ENCODE results near the gene SMAD5.

SMAD5 gene

DNA sequence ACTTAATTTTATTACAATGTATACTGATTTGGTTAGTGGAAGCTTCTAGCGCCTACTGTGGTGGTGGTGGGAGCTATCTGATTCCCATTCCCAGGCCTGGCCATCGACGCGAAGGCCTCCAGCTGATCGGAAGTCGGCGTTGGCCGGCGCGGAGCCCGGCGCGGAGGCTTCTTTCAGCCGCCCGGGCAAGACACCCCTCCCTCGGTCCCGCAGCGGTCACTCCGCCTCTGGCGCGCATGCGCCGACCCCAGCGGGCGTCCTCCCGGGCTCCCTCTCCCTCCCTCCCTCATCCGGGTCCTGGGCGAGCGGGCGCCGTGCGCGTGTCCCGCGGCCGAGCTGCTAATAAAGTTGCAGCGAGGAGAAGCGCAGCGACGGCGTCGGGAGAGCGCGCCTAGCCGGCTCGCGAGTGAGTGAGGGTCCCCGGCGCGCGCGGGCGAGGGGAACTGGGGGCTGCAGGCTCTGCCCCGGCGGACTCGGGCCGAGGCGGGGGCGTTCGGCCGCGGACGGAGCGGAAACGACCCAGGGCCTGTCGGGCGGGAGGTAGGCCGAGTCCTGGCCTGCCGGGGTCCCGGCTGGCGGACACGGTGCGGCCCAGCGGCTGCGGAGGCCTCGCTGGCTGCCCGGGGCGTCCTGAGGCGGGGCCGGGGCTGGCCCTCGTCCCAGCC lies at the start of gene SMAD5:
Gene SMAD5, plus strand, starts transcription at position 289 of the 665 bp plus-strand sequence. CDS start 20,916 bp downstream, outside the sequence.
- H3K27ac Mint-ChIP-seq, result peak within 1 kb of the TSS; percentile 73
- peak within 1 kb of the TSS; percentile 89 for H3K4me3 Mint-ChIP-seq
- H3K27me3 Mint-ChIP-seq (ENCODE audit: low read depth), result peaks cover 45% of the 10 kb centered on the region
- H3K9me3 Mint-ChIP-seq, result no peaks in the 10 kb centered on the region
- H3K4me1 Mint-ChIP-seq (ENCODE audit: low read depth), result peaks cover 15% of the 10 kb centered on the region
- H3K36me3 Mint-ChIP-seq (ENCODE audit: low read depth), result no peaks in the 10 kb centered on the region

DNA sequence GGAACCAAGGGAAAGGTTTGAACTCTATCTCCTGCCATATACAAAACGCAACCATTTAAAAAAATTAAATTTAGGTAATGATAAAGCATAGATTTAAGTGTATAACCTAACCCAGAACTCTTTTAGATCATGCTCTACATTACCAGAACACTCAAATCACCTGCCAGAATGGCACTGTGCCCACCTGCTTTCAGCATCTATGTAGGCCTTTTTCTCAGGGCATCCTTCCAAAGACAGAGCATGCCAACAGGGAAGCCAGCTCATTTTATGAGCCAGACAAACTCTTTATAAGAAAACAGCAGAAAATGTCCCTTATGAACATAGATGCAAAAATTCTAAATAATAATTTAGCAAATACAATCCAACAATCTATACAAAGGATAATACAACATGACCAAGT lies 47.9 kb upstream of the SMAD5 start:
- H3K4me3 Mint-ChIP-seq, result no peak overlapping the region
- H3K27ac Mint-ChIP-seq, result no peak overlapping the region
- no peaks in the 10 kb centered on the region for H3K36me3 Mint-ChIP-seq (ENCODE audit: low read depth)
- H3K27me3 Mint-ChIP-seq (ENCODE audit: low read depth), result peaks cover 12% of the 10 kb centered on the region
- peaks cover 11% of the 10 kb centered on the region for H3K4me1 Mint-ChIP-seq (ENCODE audit: low read depth)
- H3K9me3 Mint-ChIP-seq, result no peaks in the 10 kb centered on the region

DNA sequence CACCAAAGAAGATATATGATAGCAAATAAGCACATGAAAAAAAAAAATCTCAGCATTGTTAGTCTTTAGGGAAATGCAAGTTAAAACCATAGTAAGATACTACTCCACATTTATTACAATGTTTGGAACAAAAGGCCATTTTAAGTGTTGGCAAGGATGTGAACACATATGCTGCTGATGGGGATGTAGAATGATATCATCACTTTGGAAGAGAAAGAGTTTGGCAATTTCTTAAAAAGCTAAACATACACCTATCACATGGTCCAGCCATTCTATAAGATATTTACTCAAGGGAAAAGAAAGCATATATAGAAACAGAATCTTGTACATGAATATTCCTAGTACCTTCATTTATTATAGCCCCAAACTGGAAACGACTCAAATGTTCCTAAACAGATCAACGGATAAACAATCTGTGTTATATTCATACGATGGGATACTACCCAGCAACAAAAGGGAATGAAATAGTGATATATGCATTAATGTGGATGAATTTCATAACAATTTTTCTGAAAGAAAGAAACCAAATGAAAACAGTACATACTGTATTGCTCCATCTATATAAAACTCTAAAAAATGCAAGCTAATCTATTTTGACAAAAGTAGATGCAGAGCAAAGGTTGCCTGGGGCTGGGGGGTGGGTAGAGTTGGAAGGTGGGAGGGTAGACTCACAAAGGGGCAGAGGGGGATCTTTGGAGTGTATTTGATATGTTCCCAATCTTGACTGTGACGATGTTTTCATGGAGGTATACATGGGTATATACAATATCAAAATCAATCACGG lies 45.7 kb upstream of the SMAD5 start:
- Mint-ChIP-seq H3K36me3 (ENCODE audit: low read depth) (no peaks in the 10 kb centered on the region), H3K4me3 (no peak overlapping the region), H3K27me3 (ENCODE audit: low read depth) (peaks cover 12% of the 10 kb centered on the region), H3K9me3 (no peaks in the 10 kb centered on the region), H3K4me1 (ENCODE audit: low read depth) (no peaks in the 10 kb centered on the region), H3K27ac (no peak overlapping the region)

DNA sequence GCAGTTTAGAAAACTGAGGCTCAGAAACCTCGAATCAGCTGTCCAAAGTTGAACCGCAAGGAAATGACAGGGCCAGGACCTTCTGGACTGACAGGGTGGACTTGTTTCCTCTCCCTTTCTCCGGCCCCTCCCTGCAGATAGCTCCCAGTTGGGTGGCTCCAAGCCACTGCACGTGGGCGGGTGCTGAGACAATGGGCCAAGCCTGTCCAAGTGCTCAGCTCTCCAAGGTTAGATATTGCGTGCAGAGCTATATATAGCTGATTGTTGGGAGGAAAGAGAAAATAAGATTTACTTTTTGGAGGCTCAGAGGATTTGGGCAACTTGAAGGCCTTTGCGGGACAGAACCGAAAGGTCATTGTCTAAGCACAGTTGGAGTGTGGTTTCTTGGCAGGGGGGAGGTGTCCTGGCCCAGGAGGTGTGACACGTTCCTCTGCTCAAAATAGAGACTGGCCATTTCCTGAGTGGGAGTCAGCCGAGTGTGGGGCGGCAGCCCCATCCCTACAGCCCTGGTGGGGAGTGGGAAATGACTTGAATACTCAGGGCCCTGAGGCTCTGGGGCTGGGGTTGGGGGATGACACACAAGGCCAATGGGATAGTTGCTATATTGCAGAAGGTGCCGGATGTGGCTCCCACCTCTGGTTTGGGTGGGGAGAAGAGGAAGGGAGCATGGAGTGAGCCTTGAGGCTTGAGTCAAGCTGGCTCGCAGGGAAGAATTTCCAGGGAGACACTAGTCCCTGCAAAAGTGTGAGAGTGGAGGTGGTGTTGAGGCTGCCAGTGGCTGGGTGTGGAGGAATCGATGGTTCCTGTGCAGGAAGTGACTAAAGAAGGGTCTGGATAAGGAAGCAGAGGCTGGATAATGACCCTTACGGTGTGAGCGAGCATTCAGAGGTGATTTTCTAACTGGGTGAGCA lies 44.4 kb upstream of the SMAD5 start:
- Mint-ChIP-seq H3K4me3 (no peak overlapping the region), H3K27me3 (ENCODE audit: low read depth) (peaks cover 16% of the 10 kb centered on the region), H3K36me3 (ENCODE audit: low read depth) (no peaks in the 10 kb centered on the region), H3K9me3 (no peaks in the 10 kb centered on the region), H3K4me1 (ENCODE audit: low read depth) (no peaks in the 10 kb centered on the region), H3K27ac (no peak overlapping the region)

DNA sequence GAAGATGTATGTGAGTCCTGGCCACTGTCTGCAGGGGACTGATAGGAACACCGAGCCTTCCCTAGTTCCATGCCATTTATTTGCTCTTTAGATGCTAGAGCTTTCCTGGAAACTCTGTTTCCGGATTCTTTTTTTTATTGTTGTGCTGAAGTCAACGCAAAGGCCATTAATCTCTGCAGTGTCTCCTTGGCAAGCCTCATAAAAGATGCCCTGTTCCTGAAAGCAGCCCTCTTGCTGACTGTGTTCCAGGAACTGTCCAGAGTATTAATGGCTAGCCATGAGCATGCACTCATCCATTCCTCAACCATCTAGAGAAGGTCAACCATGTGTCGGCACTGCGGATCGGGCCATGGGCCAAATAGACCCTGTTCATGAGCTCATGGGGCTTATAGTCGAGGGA lies 42.9 kb upstream of the SMAD5 start:
- Mint-ChIP-seq H3K36me3 (ENCODE audit: low read depth) (no peaks in the 10 kb centered on the region), H3K27ac (no peak overlapping the region), H3K4me3 (no peak overlapping the region), H3K9me3 (no peaks in the 10 kb centered on the region), H3K27me3 (ENCODE audit: low read depth) (peaks cover 25% of the 10 kb centered on the region), H3K4me1 (ENCODE audit: low read depth) (no peaks in the 10 kb centered on the region)

DNA sequence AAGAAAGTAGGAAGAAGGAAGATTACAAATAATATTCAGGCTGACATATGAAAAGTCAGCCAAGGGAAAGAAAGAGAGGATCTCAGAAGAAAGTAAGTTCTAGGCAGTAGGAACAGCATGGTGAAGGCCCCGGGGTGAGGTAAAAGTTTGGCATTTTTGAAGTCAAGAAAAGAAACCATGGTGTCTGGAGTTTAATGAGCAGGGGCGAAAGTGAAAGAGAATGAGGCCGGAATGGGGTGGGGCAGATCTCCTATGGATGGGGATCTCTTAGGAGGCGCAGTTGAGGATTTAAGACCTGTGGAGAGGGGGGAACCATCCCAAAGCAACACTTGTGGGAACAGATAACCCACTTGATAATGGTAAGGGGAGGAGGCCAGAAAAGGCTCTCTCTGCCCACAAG lies 42.3 kb upstream of the SMAD5 start:
- Mint-ChIP-seq H3K36me3 (ENCODE audit: low read depth) (no peaks in the 10 kb centered on the region), H3K27me3 (ENCODE audit: low read depth) (peaks cover 28% of the 10 kb centered on the region)

DNA sequence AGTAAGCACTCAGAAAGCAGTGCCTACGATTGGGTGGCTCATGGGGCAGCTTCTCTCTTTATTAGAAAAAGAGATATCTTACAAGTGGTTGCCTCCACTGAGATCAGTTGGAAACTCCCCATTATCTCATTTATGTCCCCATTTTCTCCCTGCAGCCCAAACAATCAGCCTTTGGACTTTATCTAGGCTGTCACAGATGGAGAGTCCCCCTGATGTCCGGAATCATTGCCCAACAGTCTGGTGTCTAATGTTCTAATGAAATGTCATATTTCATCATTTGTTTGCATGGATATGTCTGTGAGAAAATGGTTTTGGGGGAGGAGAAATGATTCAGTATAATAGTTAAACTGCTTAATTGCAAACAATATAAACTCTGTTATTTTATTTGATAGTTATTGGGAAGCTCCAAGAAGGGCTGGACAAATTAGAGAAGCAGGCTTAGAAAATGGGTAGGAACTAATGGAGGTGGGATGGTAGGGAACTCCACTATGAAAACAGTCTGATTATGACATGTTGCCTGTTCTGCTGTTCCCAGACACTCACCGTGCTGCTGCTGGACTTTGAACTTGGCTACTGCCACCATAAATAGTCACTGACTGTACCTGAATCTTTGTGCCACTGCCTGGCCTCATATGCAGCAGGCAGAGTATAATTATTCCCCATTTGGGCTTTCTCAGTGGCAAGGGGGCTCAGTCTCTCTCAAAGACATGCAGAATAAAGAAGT lies 38.3 kb upstream of the SMAD5 start:
- Mint-ChIP-seq H3K27me3 (ENCODE audit: low read depth) (peaks cover 34% of the 10 kb centered on the region), H3K4me1 (ENCODE audit: low read depth) (no peaks in the 10 kb centered on the region), H3K9me3 (no peaks in the 10 kb centered on the region), H3K36me3 (ENCODE audit: low read depth) (no peaks in the 10 kb centered on the region), H3K27ac (no peak overlapping the region), H3K4me3 (no peak overlapping the region)

More for the DNA sequence above, 42.3 kb upstream of the SMAD5 start:
- Mint-ChIP-seq H3K9me3 (no peaks in the 10 kb centered on the region), H3K4me1 (ENCODE audit: low read depth) (no peaks in the 10 kb centered on the region), H3K4me3 (no peak overlapping the region), H3K27ac (no peak overlapping the region)

DNA sequence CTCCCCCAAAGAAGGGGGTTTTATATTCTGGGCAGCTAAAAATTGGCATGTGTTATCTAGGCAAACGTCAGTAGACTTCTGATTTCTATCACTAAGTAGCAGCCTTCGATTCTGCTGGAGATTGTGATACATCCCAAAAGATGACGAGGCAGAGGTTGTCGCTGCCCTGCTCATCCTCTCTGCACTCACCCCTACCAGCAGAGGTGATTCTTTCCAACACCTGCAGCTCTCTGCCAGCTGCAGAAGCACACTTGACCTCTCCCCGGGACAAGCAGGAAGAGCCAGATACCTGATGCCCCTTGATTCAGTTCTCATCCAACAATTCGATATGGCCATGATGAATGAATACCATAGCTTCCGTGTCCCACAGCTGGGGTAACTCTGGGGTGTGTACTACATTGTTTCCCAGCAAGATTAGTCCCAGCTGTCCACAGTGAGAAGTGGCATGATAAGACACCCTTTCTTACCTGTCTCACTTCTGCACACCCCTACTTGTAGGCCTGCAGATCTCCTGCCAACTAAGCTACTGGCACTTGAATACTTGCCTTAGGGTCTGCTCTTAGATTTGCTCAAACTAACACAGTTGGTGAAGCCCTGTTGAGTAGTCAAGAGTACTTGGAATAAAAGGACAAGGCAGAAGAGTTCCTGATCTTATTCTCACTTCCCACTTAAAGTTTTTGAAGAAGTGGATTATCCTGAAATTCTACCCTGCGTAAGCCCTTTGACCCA lies 37.6 kb upstream of the SMAD5 start:
- no peaks in the 10 kb centered on the region for H3K36me3 Mint-ChIP-seq (ENCODE audit: low read depth)
- no peak overlapping the region for H3K4me3 Mint-ChIP-seq
- H3K27ac Mint-ChIP-seq, result no peak overlapping the region
- no peaks in the 10 kb centered on the region for H3K4me1 Mint-ChIP-seq (ENCODE audit: low read depth)
- peaks cover 37% of the 10 kb centered on the region for H3K27me3 Mint-ChIP-seq (ENCODE audit: low read depth)
- no peaks in the 10 kb centered on the region for H3K9me3 Mint-ChIP-seq

DNA sequence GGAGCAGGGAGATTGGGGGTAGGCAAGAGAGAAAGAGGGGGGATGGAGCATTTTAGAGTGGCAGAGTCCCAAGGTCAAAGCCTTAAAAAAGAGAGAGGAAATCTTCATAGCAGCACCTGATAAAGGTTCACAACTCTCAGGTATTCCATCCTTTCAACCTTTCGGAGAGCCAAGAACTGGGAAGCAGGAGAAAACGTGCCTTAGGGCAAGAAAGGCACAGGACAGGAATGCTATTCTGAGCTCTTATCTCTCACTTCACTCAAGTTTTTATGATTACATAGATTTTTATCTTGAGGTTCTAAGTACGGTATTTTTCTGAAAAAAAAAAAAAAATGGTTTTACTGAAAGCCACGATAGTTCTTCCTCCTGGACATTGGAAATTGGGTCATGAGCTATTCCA lies 34.5 kb upstream of the SMAD5 start:
- Mint-ChIP-seq H3K4me1 (ENCODE audit: low read depth) (no peaks in the 10 kb centered on the region), H3K4me3 (no peak overlapping the region), H3K27me3 (ENCODE audit: low read depth) (peaks cover 40% of the 10 kb centered on the region), H3K27ac (no peak overlapping the region), H3K9me3 (no peaks in the 10 kb centered on the region), H3K36me3 (ENCODE audit: low read depth) (no peaks in the 10 kb centered on the region)

DNA sequence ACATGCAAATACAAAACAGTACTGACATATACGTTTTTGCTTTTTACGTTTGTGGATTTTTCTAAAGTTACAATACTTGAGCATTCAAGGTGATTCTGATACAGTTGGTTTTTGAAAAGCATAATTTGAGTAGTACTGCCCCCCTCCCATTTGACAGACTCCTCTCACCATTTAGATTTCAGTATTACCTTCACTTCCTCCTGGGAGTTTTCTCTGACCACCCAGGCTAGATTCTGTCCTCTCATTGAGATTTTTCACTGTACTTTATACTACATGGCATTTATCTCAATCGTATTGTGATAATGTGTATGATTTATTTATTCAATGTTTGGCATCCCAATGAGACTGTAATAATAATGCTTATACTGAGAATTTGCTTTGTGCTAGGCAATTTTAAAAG lies 32.8 kb upstream of the SMAD5 start:
- Mint-ChIP-seq H3K4me1 (ENCODE audit: low read depth) (no peaks in the 10 kb centered on the region), H3K27ac (no peak overlapping the region), H3K27me3 (ENCODE audit: low read depth) (peaks cover 27% of the 10 kb centered on the region), H3K4me3 (no peak overlapping the region), H3K36me3 (ENCODE audit: low read depth) (no peaks in the 10 kb centered on the region), H3K9me3 (no peaks in the 10 kb centered on the region)

DNA sequence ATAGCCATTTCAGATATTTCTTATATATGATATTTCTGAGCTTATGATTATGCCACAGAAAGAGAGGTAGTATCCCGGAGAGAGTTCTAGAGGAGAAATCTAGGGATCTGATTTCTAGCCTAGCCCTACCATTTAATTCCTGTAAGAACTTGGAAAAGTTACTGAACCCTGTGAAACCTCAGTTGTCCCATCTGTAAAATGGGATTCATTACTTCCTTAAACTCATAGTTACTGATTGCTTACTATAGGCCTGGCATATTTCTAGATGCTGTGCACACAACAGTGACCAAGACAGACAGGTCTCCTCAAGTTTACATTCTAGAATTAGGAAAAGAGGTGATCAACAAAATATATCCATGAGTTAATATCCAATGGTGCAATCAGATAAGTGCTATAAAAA lies 30.8 kb upstream of the SMAD5 start:
- Mint-ChIP-seq H3K27me3 (ENCODE audit: low read depth) (peaks cover 23% of the 10 kb centered on the region), H3K4me1 (ENCODE audit: low read depth) (no peaks in the 10 kb centered on the region), H3K36me3 (ENCODE audit: low read depth) (no peaks in the 10 kb centered on the region), H3K4me3 (no peak overlapping the region), H3K27ac (no peak overlapping the region), H3K9me3 (no peaks in the 10 kb centered on the region)

DNA sequence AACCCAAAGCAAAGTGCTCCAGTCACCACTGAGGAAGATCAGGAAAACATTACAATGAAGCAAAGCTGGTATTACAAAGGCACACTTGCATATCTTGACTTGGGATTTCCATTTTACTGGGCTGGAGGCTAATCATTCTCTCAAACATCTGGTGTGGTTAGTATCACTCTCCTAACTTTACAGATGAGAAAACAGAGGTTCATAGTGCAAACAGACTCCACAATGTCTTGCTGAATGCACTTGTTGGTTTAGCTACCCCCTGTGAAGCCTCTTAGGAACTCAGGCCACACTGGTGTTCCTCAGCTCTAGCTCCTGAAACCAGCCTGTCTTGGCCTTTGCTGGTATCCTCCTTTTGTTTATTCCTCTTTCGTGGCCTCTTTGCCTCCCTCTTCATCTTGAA lies 29.5 kb upstream of the SMAD5 start:
- peaks cover 18% of the 10 kb centered on the region for H3K27me3 Mint-ChIP-seq (ENCODE audit: low read depth)
- no peaks in the 10 kb centered on the region for H3K4me1 Mint-ChIP-seq (ENCODE audit: low read depth)
- no peak overlapping the region for H3K4me3 Mint-ChIP-seq
- H3K9me3 Mint-ChIP-seq, result no peaks in the 10 kb centered on the region
- H3K36me3 Mint-ChIP-seq (ENCODE audit: low read depth), result no peaks in the 10 kb centered on the region
- H3K27ac Mint-ChIP-seq, result no peak overlapping the region

DNA sequence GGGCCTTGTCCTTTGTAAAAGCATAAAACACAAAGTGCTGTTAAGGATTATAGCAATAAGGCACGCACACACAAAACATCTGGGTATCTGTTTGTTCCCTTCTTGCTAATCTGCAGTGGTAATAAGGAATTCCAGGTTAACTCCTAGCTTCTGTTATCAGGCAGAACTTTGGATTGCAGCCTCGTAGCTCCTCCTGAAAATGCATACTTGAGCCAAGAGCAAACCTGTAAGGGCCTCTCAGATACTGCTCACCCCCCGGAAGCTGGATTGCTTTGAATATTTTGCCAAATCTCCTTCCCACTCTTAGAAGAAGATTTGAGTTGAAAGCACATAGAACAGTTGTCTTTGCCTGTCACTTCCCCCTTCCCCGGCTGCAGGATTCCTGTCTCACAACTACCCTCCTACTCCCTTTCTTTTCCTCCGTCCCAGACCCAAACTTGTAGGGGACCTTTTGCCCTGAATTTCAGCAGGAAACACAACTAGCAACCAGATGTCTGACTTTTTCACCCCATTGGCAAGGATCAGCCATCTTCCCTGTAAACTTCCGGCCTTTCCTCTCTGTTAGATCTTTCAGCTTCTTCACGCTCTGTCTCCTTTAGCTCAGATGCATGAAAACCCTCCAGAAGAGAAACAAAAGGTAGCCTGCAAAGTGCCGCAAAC lies 28.2 kb upstream of the SMAD5 start:
- Mint-ChIP-seq H3K36me3 (ENCODE audit: low read depth) (no peaks in the 10 kb centered on the region), H3K27me3 (ENCODE audit: low read depth) (peaks cover 10% of the 10 kb centered on the region), H3K4me1 (ENCODE audit: low read depth) (no peaks in the 10 kb centered on the region), H3K27ac (no peak overlapping the region), H3K9me3 (no peaks in the 10 kb centered on the region), H3K4me3 (no peak overlapping the region)
